ENCODE results near the gene ACOX3.
"Not testable (repeated sequence)": the region's sequence is repeated elsewhere in the genome, so short reads cannot be mapped to it uniquely, and the experiment has no call there.

Gene ACOX3

GRCh38 chr4:8349664-8350236 lies 90.8 kb downstream of the ACOX3 start:
- no peak for DNase-seq

DNA sequence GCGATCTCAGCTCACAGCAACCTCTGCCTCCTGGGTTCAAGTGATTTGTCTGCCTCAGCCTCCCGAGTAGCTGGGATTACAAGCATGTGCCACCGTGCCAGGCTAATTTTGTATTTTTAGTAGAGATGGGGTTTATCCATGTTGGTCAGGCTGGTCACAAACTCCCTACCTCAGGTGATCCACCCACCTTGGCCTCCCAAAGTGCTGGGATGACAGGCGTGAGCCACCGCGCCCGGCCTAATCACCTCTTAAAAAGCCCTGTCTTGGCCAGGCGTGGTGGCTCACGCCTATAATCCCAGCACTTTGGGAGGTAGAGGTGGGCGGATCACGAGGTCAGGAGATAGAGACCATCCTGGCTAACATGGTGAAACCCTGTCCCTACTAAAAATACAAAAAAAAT lies 91.3 kb downstream of the ACOX3 start:
- DNase-seq = not testable (repeated sequence)

GRCh38 chr4:8348071-8348470 lies 92.5 kb downstream of the ACOX3 start:
- no peak for DNase-seq

DNA sequence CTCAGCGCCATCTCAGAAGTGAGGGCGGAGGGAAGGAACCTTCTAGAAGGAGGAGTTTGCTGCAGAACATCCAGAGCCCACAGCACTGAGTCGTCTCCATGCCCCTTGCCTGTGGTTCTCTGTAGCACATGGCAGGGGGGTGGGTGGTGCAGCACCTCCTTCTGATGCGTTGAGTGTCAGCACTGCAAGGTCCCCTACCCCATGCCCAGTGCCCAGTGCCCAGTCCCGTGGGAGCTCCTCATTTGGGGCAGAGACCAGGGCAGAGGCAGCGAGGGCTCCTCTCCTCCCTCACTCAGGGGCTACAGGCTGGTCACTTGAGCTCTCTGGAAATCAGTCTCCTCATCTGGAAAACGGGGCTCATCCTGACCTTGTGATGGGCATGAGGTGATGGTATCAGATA lies 92.9 kb downstream of the ACOX3 start:
- no peak for DNase-seq

DNA sequence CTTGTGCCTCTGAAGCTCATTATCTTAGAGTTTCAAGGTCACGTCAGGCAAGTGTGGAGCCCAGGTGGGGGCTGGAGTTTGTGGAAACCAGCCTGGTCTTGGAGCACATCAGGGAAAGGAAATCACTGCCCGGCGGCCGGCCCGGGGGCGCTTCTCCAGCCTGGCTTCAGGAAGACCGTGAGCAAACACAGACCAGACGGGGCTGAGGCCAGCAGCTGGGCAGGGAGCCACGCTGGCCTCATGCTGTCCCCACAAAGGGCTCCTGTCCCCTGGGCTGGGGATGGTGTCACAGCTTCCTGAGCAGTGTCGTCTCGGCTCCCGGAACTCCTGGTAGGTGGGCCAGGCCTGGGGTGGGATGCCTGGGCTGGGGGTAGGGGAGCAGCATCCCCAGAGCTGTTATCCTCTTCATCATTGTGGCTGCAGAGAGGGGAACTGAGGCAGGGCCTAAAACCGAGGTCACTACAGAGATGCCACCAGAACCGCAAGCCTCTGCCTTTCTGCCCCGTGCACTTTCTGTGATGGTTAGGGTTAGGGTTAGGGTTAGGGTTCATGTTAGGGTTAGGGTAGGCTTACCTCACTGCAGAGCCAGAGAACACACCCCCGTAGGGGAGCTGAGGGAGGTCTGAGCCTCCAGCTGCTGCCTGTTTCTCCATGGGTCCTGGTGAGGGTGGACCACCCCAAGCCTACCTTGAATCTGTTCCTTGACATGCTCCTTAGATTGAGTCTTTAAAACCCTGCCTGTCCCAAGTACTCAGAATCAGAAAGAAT lies 93.5 kb downstream of the ACOX3 start:
- no peak for DNase-seq

DNA sequence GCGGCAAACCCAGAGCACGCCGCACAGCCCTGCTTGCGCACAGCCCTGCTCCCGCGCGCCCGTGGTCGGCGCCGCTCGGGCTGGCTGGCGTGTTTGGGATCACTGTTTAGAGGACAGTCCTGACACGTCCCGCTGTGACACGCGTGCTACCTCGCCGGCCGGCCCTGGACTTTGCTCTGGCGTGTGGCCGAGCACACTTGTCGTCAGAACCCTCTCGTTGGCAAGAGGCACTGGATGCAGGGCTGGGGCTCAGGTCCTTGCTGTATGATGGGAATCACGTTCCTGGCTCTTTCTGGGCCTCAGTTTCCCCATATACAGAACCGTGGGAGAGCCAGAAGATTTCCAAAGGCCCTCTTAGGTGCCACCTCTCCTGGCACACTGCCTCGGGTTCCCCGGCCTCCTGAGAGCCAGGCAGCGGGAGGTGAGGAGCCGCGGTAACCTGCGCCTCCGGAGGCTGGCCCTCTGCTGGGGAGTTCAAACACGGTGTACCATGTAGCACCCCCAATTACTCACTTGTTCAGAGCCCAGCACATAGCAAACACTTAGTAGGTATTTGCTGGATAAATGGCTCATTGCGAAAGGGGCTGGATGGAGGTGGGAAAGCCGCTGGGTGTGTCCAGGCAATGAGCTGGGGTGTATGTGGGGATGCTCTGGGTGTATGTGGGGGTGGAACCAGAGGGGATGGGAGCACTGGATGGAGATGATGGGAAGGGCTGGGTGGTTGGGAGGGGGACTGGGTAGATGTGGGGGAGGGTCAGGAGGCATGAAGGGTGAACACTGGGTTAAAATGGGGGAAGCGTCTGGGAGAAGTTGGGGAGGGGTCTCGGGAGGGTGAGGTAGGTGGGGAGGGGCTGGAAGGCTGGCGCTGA lies 94.3 kb downstream of the ACOX3 start:
- no peak for DNase-seq

DNA sequence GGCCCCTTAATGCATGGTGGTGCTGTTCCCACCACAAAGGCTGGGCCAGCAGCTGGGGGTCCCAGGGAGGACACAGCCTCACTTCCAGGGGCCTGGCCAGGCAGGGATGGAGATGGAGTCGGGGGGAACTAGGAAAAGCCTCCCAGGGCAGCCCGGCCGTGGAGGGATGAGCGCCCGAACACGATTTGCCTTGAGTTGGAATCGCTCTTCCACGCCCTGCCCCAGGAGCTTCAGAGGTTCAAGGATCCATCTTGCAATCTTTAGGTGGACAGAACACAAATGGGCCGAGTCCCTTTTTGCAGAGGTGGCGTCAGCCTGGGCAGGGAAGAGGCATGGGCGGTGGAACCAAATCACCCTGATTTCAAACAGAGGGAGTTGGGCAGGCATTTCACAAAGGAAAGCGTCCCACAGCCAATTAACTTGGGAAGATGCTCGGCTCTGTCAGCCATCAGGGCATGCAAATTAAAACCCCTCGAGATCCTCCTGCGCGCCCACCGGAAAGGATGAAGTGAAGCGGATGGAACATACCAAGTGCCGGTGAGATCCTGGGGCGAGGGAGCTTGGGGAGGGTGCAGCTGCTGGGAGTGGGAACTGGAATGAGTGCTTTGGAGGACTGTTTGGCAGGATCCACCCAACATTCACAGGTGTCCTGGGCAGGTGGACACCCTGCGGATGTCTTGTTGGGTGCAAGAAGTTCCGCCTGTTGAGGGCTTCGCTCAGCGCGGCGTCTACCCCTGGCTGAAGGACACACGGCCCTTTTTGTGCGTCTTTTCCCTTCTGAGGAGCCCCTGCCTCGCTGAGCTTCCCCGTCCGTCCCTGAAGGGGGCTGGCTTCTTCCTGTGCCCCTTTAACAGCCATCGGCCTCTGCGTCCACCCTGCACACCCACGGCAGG lies 95.2 kb downstream of the ACOX3 start:
- DNase-seq = no peak

GRCh38 chr4:8344377-8344776 lies 96.1 kb downstream of the ACOX3 start:
- no peak for DNase-seq

- no peak for DNase-seq
Observed at GRCh38 chr4:8343967-8344331, 96.6 kb downstream of the ACOX3 start.

DNA sequence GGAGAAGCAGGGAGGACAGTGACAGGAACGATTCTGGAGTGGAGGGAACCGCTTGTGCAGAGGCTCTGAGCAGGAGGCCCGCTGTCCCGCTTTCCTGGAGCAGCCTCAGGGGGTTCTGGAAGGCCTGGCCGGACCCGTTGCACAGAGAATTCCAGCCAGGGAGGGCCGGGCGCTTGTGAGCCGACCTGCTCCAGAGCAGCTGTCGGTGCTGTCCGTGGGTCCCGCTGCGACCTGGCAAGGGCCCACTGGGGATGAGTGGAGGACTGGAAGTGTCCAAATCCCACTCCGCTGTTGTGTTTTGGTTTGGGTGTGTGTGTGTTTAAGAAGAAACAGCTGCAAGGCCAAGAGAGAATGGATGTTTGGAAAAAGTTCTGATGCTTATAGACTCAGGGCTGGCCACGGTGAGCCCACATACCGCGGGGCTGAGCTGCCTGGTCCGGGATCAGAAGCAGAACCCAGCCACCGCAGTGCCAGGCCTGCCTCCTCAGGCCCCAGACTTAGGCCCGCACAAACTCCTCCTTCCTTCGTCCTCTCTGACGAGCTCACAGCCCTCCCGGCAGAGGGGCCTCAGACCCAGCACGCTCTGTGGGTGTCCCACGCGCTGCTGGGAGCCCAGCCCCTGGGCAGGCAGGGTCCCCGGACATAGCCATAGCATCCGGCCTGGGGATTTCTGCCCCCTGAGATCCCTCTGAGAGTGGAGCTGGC lies 97.1 kb downstream of the ACOX3 start:
- DNase-seq = no peak

- no peak for DNase-seq
Observed at GRCh38 chr4:8342651-8343261, 97.8 kb downstream of the ACOX3 start.

DNA sequence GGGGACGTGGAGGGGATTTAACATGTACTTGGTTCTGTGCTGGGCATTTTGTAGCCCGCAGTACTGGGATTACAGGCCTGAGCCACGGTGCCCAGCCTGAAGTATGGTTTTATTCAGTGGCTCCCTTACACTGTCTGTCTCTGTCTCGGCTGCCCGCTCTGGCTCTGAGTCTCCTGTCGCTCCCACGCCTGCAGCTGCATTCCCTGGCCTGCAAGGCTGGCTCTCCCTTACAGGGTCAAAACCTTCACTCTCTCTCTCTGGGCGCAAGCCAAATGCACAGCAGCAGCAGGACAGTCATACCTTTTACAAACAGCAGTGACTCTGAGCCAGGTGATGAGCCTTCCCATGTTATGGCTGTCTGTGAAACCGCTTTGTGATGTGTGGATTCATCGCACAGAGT lies 98.8 kb downstream of the ACOX3 start:
- DNase-seq = no peak

DNA sequence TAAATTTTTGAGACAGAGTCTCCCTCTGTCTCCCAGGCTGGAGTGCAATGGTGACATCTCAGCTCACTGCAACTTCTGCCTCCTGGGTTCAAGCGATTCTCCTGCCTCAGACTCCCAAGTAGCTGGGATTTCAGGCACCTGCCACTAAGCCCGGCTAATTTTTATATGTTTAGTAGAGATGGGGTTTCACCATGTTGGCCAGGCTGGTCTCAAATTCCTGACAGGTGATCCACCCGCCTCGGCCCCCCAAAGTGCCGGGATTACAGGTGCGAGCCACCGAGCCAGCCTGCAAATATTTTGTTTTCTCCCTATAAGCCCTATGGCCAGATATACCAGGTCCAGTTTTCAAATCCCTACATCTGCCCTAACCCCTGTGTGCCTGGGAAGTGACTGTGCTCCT lies 99.2 kb downstream of the ACOX3 start:
- DNase-seq = not testable (repeated sequence)

GRCh38 chr4:8340781-8341241 lies 99.7 kb downstream of the ACOX3 start:
- no peak for DNase-seq

DNA sequence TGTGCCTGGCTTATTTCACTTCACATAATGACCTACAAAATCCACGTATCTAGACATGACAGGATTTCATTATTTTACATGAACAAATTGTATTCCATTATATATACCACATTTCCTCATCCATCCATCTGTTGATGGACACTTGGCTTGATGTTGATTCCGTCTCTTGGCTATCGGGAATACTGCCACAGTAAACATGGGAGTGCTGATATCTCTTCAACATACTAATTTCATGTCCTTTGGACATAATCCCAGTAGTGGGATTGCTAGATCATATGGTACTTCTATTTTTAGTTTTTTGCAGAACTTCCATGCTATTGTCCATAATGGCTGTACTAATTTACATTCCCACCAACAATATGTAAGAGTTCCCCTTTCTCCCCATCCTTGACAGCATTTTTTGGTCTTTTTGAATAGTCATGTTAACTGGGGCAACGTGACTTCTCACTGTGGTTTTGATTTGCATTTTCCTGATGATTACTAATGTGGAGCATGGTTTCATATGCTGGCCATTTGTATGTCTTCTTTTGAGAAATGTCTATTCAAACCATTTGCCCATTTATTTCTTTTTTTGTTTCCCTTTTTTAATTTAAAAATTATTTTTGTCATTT lies 102.1 kb downstream of the ACOX3 start:
- DNase-seq = no peak

- no peak for DNase-seq
Observed at GRCh38 chr4:8336412-8337075, 104.0 kb downstream of the ACOX3 start.

GRCh38 chr4:8335848-8336247 lies 104.7 kb downstream of the ACOX3 start:
- DNase-seq = no peak

DNA sequence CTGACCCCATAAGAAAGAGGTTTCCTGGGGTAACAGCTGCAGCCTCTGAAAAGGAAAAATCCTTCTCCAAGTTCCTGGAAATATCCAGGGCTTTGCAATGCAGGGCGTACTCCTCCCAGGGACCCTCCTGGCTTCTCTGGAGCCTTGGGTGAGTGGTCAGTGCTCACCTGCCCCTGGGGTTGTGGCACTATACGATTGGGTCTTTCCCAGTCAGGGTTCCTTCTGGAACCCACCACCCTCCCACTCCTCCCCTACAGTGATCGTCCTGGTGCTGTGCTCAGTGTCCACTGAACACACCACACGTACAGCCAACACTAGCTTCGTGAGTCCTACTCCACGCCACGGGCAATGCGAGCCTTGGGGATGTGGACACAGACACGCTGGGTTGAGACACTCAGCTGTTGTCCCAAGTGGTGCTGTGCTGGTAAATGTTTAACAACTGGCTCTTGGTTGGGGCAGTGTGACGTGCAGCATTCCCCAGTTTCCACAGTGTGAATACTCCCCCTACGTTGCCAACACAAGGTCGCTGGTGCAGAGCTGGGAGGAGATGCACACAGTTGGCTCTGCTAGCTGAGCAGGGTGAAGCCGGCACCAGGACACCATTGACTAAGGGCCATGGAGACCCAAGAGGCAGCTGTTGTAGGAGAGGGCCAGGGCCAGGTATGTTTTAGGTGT lies 105.6 kb downstream of the ACOX3 start:
- no peak for DNase-seq

- DNase-seq = no peak
Observed at GRCh38 chr4:8333726-8334460, 106.6 kb downstream of the ACOX3 start.
